ENCODE measurements around the gene ARID3A. TPM values are rescaled to one million over a fixed set of nuclear protein-coding genes. Genes with fewer than 3 reads are reported as not detected.

Gene ARID3A
- total and polyA plus RNA-seq, 2 of the 13 experiments (the other 11 are each of a cell fraction or from before 2014, with no cell fraction given), result 71.3 to 77.9 TPM

DNA sequence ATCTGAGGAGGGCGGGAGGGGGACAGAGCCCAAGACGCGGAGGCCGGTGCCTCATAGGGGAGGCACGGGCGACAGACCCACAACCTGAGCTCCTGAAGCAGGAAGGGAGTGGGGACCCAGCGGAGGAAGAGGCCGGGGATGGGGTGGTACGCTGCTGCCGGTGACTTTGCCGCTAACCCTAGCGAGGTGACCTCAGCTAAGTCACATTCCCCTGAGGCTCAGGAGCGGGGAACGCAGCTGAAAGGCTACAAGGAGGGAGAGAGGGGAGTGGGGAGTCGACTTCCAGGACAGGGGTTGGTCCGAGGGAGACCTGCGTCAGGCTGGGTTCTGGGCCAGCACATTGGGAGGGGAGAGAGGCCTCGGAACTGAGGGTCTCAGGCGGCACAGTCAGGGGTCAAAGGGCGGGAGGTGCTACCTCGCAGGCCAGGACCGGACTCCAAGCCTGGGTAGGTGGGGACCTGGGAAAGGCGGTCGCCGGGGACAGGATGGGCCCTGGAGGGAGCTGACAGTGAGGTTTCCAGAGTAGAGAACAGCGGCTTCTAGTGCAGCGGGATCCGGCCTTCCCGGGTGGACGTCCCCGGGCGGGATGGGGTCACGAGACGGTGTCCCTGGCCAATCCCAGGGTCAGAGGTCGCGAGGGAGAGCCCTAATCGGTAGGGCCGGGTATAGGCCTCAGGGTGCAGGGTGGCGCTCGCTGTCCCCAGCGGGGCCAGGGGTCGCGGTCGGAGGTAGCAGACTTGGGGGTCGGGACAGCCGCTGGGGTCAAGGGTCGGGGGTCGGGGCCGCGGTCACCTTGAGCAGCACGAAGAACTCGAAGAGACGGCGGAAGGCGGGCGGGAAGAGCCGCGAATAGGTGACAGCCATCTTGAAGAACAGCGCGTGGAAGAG is 94.4 kb downstream of the ARID3A start:
- no peaks in the 10 kb centered on the region for H3K9me3 ChIP-seq (ENCODE audit: low read length)
- H3K9ac ChIP-seq (ENCODE audit: insufficient read depth, low read depth, low read length), result peak overlapping the region; percentile 90
- no TSS peak for BruUV-seq (replicated peaks)
- H4K20me1 ChIP-seq (ENCODE audit: insufficient read depth, low read length), result peaks cover 27% of the 10 kb centered on the region
- ChIA-PET POLR2A (interaction anchor here (0.6 to 1.4 kb wide), 6 partner anchors 8 to 236 kb away, joined by 3 to 5 read pairs (median 4); partner anchors contain the start of genes ABCA7 and WDR18), CTCF (ENCODE audit: low intra/inter-chr PET ratio, low total read pairs) (interaction anchor here (1.1 kb wide), 1 partner anchor 99 kb away, joined by 3 read pairs; no protein-coding TSS in a partner anchor)
- H3K27me3 ChIP-seq (ENCODE audit: control insufficient read depth in 1 of 2, insufficient read depth in 2 of 2, low read length in 2 of 2), result no peaks in the 10 kb centered on the region; a peak in 1 of 5 replicates
- peaks cover 4% of the 10 kb centered on the region in 2 experiments; a peak in 1 of 5 replicates for H3K36me3 ChIP-seq (replicated peaks in 1 of 2; ENCODE audit: control insufficient read depth in 1 of 2, insufficient read depth in 2 of 2, low read length in 2 of 2)
- H3K4me3 ChIP-seq (replicated peaks in 1 of 3; ENCODE audit: insufficient read depth in 1 of 3, low read depth in 2 of 3, low read length in 3 of 3), result peak overlapping the region; percentile 69 to 92 (median 90)
- no peak for FAIRE-seq
- WGBS (ENCODE audit: low lambda C conversion rate), result 3% methylated on average over 31 of the region's 60 CpGs
- DNase-seq (ENCODE audit: low spot score), result no peak
- peak overlapping the region; percentile 77 for H3K27ac ChIP-seq (ENCODE audit: extremely low read length, insufficient read depth, low read length)
- intact Hi-C loops (cut with micrococcal nuclease; ENCODE audit: unreplicated experiment), result loop anchor here (2.0 kb wide), 1 partner anchor 67 kb away; no protein-coding TSS in a partner anchor
- peaks cover 47% of the 10 kb centered on the region for H3K4me1 ChIP-seq (ENCODE audit: insufficient read depth, low read length)
- in situ Hi-C loops (cut with HindIII; ENCODE audit: extremely low pct_ligation_motif_present, low pct_unique_long_range_greater_than_20kb), result no loop called here
- H2AFZ ChIP-seq (ENCODE audit: low read length), result no peak overlapping the region
- ATAC-seq, result peak; percentile 11
- peak overlapping the region; percentile 93 for H3K4me2 ChIP-seq (ENCODE audit: low read depth, low read length)
- H3K79me2 ChIP-seq (ENCODE audit: insufficient read depth, low read length), result peaks cover 54% of the 10 kb centered on the region
- TF ChIP-seq HNF4G (IDR thresholded peaks at IDR 0.05; ENCODE audit: borderline replicate concordance, low read depth, low read length) (0 out of 2 replicates have a peak, but pooled peaks have one; percentile 28), HNF4G (CRISPR knock-in tag; IDR thresholded peaks at IDR 0.05; ENCODE audit: borderline replicate concordance, low read depth) (no peak; the same call in 1 of the 2 replicates), NFKB2 (CRISPR knock-in tag; IDR thresholded peaks at IDR 0.05; ENCODE audit: borderline replicate concordance) (0 out of 2 replicates have a peak, but pooled peaks have one; percentile 23), RARG (CRISPR knock-in tag; IDR thresholded peaks at IDR 0.05; ENCODE audit: low read depth) (no peak), ZXDC (CRISPR knock-in tag; IDR thresholded peaks at IDR 0.05) (0 out of 2 replicates have a peak, but pooled peaks have one; percentile 50), DR1 (CRISPR knock-in tag; IDR thresholded peaks at IDR 0.05) (0 out of 2 replicates have a peak, but pooled peaks have one; percentile 20), ZNF367 (CRISPR knock-in tag; IDR thresholded peaks at IDR 0.05; ENCODE audit: borderline replicate concordance) (no peak), AHR (CRISPR knock-in tag; IDR thresholded peaks at IDR 0.05) (no peak), FOXP1 (IDR thresholded peaks at IDR 0.05) (no peak), FOXP1 (CRISPR knock-in tag; IDR thresholded peaks at IDR 0.05) (no peak), IRF9 (CRISPR knock-in tag; IDR thresholded peaks at IDR 0.05; ENCODE audit: borderline replicate concordance) (no peak), POLR2A (IDR thresholded peaks at IDR 0.05; ENCODE audit: insufficient read depth in 1 of 2, low read depth in 2 of 2, low read length in 2 of 2) (0 out of 4 replicates have a peak, but pooled peaks of 1 of the 2 experiments have one; percentile 19), ARID4A (CRISPR knock-in tag; IDR thresholded peaks at IDR 0.05; ENCODE audit: borderline replicate concordance) (0 out of 2 replicates have a peak, but pooled peaks have one; percentile 4), ZNF180 (CRISPR knock-in tag; IDR thresholded peaks at IDR 0.05; ENCODE audit: borderline replicate concordance, low read depth) (no peak), NKX3-1 (CRISPR knock-in tag; IDR thresholded peaks at IDR 0.05) (0 out of 2 replicates have a peak, but pooled peaks have one; percentile 20)

Data from HepG2 (cell line).